ENCODE measurements around the gene ZNF223. TPM values are rescaled to one million over a fixed set of nuclear protein-coding genes. Genes with fewer than 3 reads are reported as not detected.

Gene ZNF223
- total and polyA plus RNA-seq, 10 donors = 2.7 to 9.9 (median 5.8) TPM

DNA sequence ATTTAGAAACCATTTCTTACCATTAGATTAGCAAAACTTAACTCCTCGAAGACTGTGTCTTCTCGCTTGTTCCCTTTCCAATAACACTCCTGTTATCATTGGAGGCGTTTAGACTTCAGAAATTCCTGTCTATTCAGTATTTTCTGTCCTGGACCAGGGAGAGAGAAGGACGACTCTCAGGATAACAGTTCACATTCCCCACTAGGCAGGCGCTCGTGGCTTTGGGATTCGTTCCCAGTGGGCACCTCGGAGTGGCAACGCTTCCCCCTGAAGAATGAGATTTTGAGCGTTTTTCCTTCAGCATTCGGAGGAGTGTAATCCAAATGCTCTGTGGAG lies 60.9 kb downstream of the ZNF223 start:
- peaks cover 5 to 37% (median 16%) of the 10 kb centered on the region in 6 donors for H3K36me3 ChIP-seq
- intact Hi-C loops (cut with DNase I; ENCODE audit: low total_unique reads) = loop anchor here (10.0 kb wide), 1 partner anchor 52 kb away; the partner anchor contains the start of gene ZNF226
- TF ChIP-seq CTCF (IDR thresholded peaks at IDR 0.05 in 8 of 11, conservative IDR thresholded peaks at IDR 0.05 in 3 of 11) (peak in 1 of 11 experiments; percentile 2), POLR2AphosphoS5 (IDR thresholded peaks at IDR 0.05) (no peak)
- DNase-seq = no peak
- peaks cover 10 to 34% (median 24%) of the 10 kb centered on the region in 6 donors for H3K4me1 ChIP-seq
- WGBS, 5 donors = 1% methylated on average over 10 to 11 of the region's 11 CpGs
- peak overlapping the region; percentile 71 to 91 (median 78) for H3K4me3 ChIP-seq
- H3K27me3 ChIP-seq (replicated peaks in 1 of 7) = no peaks in the 10 kb centered on the region
- peak overlapping the region in 6 of 8 donors; percentile 61 to 85 (median 81) for H3K27ac ChIP-seq
- H3K9me3 ChIP-seq = peaks cover 18 to 45% (median 44%) of the 10 kb centered on the region in 8 donors

GRCh38 chr19:44113138-44113783 lies 61.4 kb downstream of the ZNF223 start, which contains the start of gene ZNF225:
Gene ZNF225 (plus strand): TSS chr19:44113399. CDS start chr19:44115828, 2,429 bp downstream.
- TF ChIP-seq POLR2A (IDR thresholded peaks at IDR 0.05) (no peak), CTCF (IDR thresholded peaks at IDR 0.05 in 8 of 11, conservative IDR thresholded peaks at IDR 0.05 in 3 of 11) (peak in 4 of 11 experiments; percentile 19 to 42 (median 32)), POLR2AphosphoS5 (IDR thresholded peaks at IDR 0.05) (peak; percentile 54 to 86 (median 83))
- Histone ChIP-seq H3K4me1 (peaks cover 10 to 34% (median 24%) of the 10 kb centered on the region in 6 donors), H3K4me3 (peak within 1 kb of the TSS; percentile 71 to 91 (median 78)), H3K9me3 (peaks cover 16 to 41% (median 40%) of the 10 kb centered on the region in 8 donors), H3K27me3 (replicated peaks in 1 of 7) (no peaks in the 10 kb centered on the region), H3K27ac (peak within 1 kb of the TSS; percentile 32 to 85 (median 78)), H3K36me3 (peaks cover 5 to 37% (median 21%) of the 10 kb centered on the region in 6 donors)
- DNase-seq = peak; percentile 94
- intact Hi-C loops (cut with DNase I; ENCODE audit: low total_unique reads) = loop anchor here (10.0 kb wide), 1 partner anchor 52 kb away; the partner anchor contains the start of gene ZNF226
- WGBS, 5 donors = 0 to 1% (median 0%) methylated on average over 37 to 44 of the region's 44 CpGs

DNA sequence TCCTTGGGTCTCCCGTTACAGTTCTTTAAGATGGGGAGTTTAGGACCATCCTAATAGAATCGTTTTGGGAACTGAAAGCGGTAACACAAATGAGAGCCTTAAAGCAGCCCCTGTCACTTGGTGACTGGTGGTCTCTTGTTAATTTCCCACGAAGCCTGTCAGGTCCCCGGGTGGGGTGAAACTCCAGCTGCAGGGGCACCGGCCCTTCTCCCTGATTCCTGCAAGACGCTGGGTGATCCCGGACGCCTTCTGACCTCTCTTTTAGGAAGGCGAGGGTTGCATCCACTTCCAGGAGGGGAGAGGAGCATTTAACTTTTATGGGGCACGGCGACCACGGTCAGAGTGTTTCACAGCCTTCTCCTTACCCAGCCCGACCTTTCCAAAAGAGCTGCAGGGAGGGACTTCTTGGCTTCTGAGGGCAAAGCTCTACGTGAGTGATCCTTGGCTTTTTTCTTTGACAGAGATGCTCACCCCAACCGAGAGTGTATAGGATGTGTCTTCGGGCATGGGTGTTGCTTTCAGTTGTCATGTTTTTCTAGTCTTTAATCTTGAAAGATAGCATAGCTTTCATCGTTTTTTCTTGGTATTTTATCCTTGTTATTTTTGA lies 62.1 kb downstream of the ZNF223 start:
- WGBS, 5 donors = 3 to 7% (median 6%) methylated on average over 15 to 18 of the region's 18 CpGs
- Histone ChIP-seq H3K4me1 (peaks cover 10 to 34% (median 24%) of the 10 kb centered on the region in 6 donors), H3K9me3 (peaks cover 13 to 34% (median 33%) of the 10 kb centered on the region in 8 donors), H3K4me3 (peak overlapping the region; percentile 71 to 91 (median 78)), H3K27me3 (replicated peaks in 1 of 7) (no peaks in the 10 kb centered on the region), H3K36me3 (peaks cover 5 to 40% (median 27%) of the 10 kb centered on the region in 6 donors), H3K27ac (peak overlapping the region; percentile 32 to 85 (median 78))
- DNase-seq = peak; percentile 73
- no peak for TF ChIP-seq CTCF (IDR thresholded peaks at IDR 0.05 in 8 of 11, conservative IDR thresholded peaks at IDR 0.05 in 3 of 11)
- no peak for TF ChIP-seq POLR2A (IDR thresholded peaks at IDR 0.05)
- no peak for TF ChIP-seq POLR2AphosphoS5 (IDR thresholded peaks at IDR 0.05)
- intact Hi-C loops (cut with DNase I; ENCODE audit: low total_unique reads) = loop anchor here (10.0 kb wide), 1 partner anchor 51 kb away; the partner anchor contains the start of gene ZNF226

Small RNAs within 50 kb of the gene (small RNA-seq; reads per million reads assigned to genes)
- 0 reads per million in 4 donors for gene RNU6-902P

Other genes with a start within 250 kb of the ZNF223 start
- gene LYPD5, start 249.6 kb upstream of the ZNF223 start, total RNA-seq = 10 to 100 TPM in 2 of 7 donors, 1 to 10 TPM in 5; 4.2 to 48.1 (median 7.4) TPM
- 1 to 10 TPM; 2.1 to 6.6 (median 2.2) TPM for gene LYPD5, start 249.6 kb upstream of the ZNF223 start, polyA plus RNA-seq
- gene ZNF283, start 224.7 kb upstream of the ZNF223 start, total RNA-seq = 10 to 100 TPM in 6 of 7 donors, 1 to 10 TPM in 1; 6.0 to 15.6 (median 11.9) TPM
- 1 to 10 TPM; 1.1 to 3.0 (median 1.1) TPM for gene ZNF283, start 224.7 kb upstream of the ZNF223 start, polyA plus RNA-seq
- gene ZNF404, start 168.1 kb upstream of the ZNF223 start, total RNA-seq = 1 to 10 TPM; 2.5 to 6.0 (median 3.8) TPM
- 10 to 100 TPM in 1 of 3 donors, 1 to 10 TPM in 2; 8.2 to 10.3 (median 9.1) TPM for gene ZNF404, start 168.1 kb upstream of the ZNF223 start, polyA plus RNA-seq
- 10 to 100 TPM; 12.9 to 24.5 (median 16.2) TPM for gene ZNF45, start 116.8 kb upstream of the ZNF223 start, total RNA-seq
- 1 to 10 TPM; 3.9 to 6.1 (median 5.4) TPM for gene ZNF45, start 116.8 kb upstream of the ZNF223 start, polyA plus RNA-seq
- 1 to 10 TPM; 3.4 to 8.7 (median 6.3) TPM for gene ZNF221, start 100.8 kb upstream of the ZNF223 start, total RNA-seq
- gene ZNF221, start 100.8 kb upstream of the ZNF223 start, polyA plus RNA-seq = under 1 TPM; 0.09 to 0.58 (median 0.29) TPM
- 10 to 100 TPM in 5 of 7 donors, 1 to 10 TPM in 2; 9.7 to 18.2 (median 11.8) TPM for gene ZNF155, start 67.8 kb upstream of the ZNF223 start, total RNA-seq
- 1 to 10 TPM; 5.1 to 6.1 (median 5.3) TPM for gene ZNF155, start 67.8 kb upstream of the ZNF223 start, polyA plus RNA-seq
- 10 to 100 TPM in 2 of 7 donors, 1 to 10 TPM in 5; 7.9 to 15.2 (median 8.9) TPM for gene ZNF230, start 49.1 kb upstream of the ZNF223 start, total RNA-seq
- gene ZNF230, start 49.1 kb upstream of the ZNF223 start, polyA plus RNA-seq = 1 to 10 TPM; 2.4 to 3.0 (median 2.7) TPM
- gene ZNF222, start 26.7 kb upstream of the ZNF223 start, total RNA-seq = 10 to 100 TPM in 1 of 7 donors, 1 to 10 TPM in 6; 4.6 to 12.5 (median 5.8) TPM
- gene ZNF222, start 26.7 kb upstream of the ZNF223 start, polyA plus RNA-seq = 1 to 10 TPM; 3.4 to 4.8 (median 4.0) TPM
- 1 to 10 TPM; 1.8 to 3.8 (median 3.0) TPM for gene ZNF284, start 20.1 kb downstream of the ZNF223 start, total RNA-seq
- gene ZNF284, start 20.1 kb downstream of the ZNF223 start, polyA plus RNA-seq = 1 to 10 TPM in 1 of 3 donors, under 1 TPM in 2; 0.59 to 1.3 (median 0.82) TPM
- gene ZNF224, start 42.3 kb downstream of the ZNF223 start, total RNA-seq = 10 to 100 TPM; 39.4 to 61.8 (median 49.8) TPM
- 10 to 100 TPM; 15.9 to 26.6 (median 22.6) TPM for gene ZNF224, start 42.3 kb downstream of the ZNF223 start, polyA plus RNA-seq
- 1 to 10 TPM; 5.0 to 9.4 (median 6.6) TPM for gene ZNF225, start 61.4 kb downstream of the ZNF223 start, total RNA-seq
- 1 to 10 TPM; 1.4 to 2.0 (median 1.7) TPM for gene ZNF225, start 61.4 kb downstream of the ZNF223 start, polyA plus RNA-seq
- 10 to 100 TPM; 12.2 to 17.6 (median 13.8) TPM for gene ZNF234, start 89.5 kb downstream of the ZNF223 start, total RNA-seq
- gene ZNF234, start 89.5 kb downstream of the ZNF223 start, polyA plus RNA-seq = 1 to 10 TPM; 2.2 to 3.9 (median 2.6) TPM
- gene ZNF226, start 113.1 kb downstream of the ZNF223 start, total RNA-seq = 10 to 100 TPM; 21.5 to 40.0 (median 29.3) TPM
- gene ZNF226, start 113.1 kb downstream of the ZNF223 start, polyA plus RNA-seq = 10 to 100 TPM; 14.4 to 20.9 (median 15.8) TPM
- gene ZNF227, start 160.5 kb downstream of the ZNF223 start, total RNA-seq = 10 to 100 TPM; 23.0 to 32.6 (median 30.2) TPM
- gene ZNF227, start 160.5 kb downstream of the ZNF223 start, polyA plus RNA-seq = 1 to 10 TPM; 4.7 to 8.1 (median 5.5) TPM
- 1 to 10 TPM in 6 of 7 donors, under 1 TPM in 1; 0.75 to 2.3 (median 1.4) TPM for gene ZNF233, start 207.8 kb downstream of the ZNF223 start, total RNA-seq
- under 1 TPM; 0.15 to 0.49 (median 0.42) TPM for gene ZNF233, start 207.8 kb downstream of the ZNF223 start, polyA plus RNA-seq

All from spleen (tissue), 11 donors.